Right lobe of liver (tissue), 6 donors: ENCODE measurements around the gene TNS1. TPM values are rescaled to one million over a fixed set of nuclear protein-coding genes. Genes with fewer than 3 reads are reported as not detected.

Experiments
- ATAC-seq, 4 donors: fragments of 200-7000 bp; cut with Tn5 transposase; one replicate each; pipeline ENCODE4 v1.9.1; 2020; ENCODE audit warnings: mild to moderate bottlenecking in 4 of 4, moderate library complexity in 4 of 4
- DNase-seq, 3 donors: peaks; one replicate each; pipeline ENCODE4 v3.0.0-alpha.2; 2020
- H3K27ac ChIP-seq, 3 donors: fragments of 200-600 bp; one replicate each; pipeline ENCODE4 v1.8.0; 2022
- H3K27me3 ChIP-seq, 2 donors: fragments of 200-600 bp; one replicate each; pipeline ENCODE4 v1.8.0; 2022
- H3K36me3 ChIP-seq, 4 donors: fragments of 200-600 bp; sonication (generic) in 1 of 4; one replicate each; pipeline versions ENCODE4 v1.5.1 to v1.8.0; 2017 to 2022; ENCODE audit warnings: control low read depth in 1 of 4
- H3K4me1 ChIP-seq, 4 donors: fragments of 200-600 bp; sonication (generic) in 1 of 4; one replicate each; pipeline versions ENCODE4 v1.5.1 to v1.8.0; 2017 to 2022; ENCODE audit warnings: control low read depth in 1 of 4
- H3K4me3 ChIP-seq, 3 donors: fragments of 200-600 bp; one replicate each; pipeline ENCODE4 v1.8.0; 2022
- H3K9me3 ChIP-seq, 4 donors: fragments of 200-600 bp; sonication (generic) in 1 of 4; one replicate each; pipeline versions ENCODE4 v1.5.1 to v1.8.0; 2017 to 2022; ENCODE audit warnings: control low read depth in 1 of 4
- POLR2A ChIP-seq: fragments of 450-650 bp; IDR thresholded peaks from one replicate; pipeline ENCODE4 v1.6.1; 2017; ENCODE audit warnings: antibody characterized with exemption, mild to moderate bottlenecking
- WGBS: methylation state at CpG from one replicate; pipeline ENCODE4 v1.1.6; 2018; ENCODE audit warnings: low coverage, low lambda C conversion rate; ENCODE audit not compliant: insufficient coverage; ENCODE audit errors: missing lambda C conversion rate; 5-methylcytosine and 5-hydroxymethylcytosine counted together
- intact Hi-C, 2 donors: fragments of 100-400 bp; cut with DNase I; formaldehyde crosslinking; loops; one replicate each; pipeline versions ENCODE4 v1.11.2 to v1.14.1; 2022
- total RNA-seq, 6 experiments: library from RNA; depleted of rRNA in 2 of 6; stranded (reverse); fragments of >200 nt in 2 of 6; fragmentation: NEBNext Ultra II Directional in 3 of 6; extraction: Animal tissue kit (Norgen Biotek cat#: 25700) in 3 of 6; gene quantifications; one replicate each; pipeline versions ENCODE4 v1.1.0 to v1.2.4, GENCODE V29; 2016 to 2023
- TF ChIP-seq, protein P1 (sequence below), 4 donors: fragments of 200-600 bp in 3 of 4; fragments of 450-650 bp in 1 of 4; IDR thresholded peaks; one replicate each; pipeline versions ENCODE4 v1.5.1 to v1.8.0; 2016 to 2022; ENCODE audit warnings: antibody characterized with exemption in 4 of 4, mild to moderate bottlenecking in 2 of 4
- donor health status: DM: no; HTN: yes; CAD: no.
- donor health status: DM: no; HTN: no; CAD: no.
- donor health status: DM: no; HTN: no; CAD: no.
- donor health status: DM: no; HTN: yes; CAD: no.
- donor health status: DM: no; HTN: yes; CAD: no.

Gene TNS1
- total RNA-seq, 6 experiments from 2014 or later, result 68.4 to 209 (median 99.2) TPM

DNA sequence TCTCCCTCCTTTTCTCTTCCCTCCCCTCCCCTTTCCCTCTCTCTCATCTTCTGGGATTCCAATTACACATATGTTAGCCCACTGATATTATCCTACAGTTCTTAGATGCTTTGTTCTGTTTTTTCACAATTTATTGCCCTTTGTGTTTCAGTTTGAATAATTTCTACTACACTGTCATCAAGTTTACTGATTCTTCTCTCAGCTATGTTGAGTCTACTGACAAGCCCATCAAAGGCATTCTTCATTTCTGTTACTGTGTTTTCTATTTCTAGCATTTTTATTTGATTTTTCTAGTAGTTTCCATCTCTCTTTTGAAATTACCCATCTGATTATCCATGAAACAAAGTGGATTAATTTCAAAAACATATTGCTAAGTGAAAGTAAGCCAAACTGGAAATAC, 219.6 kb downstream of the TNS1 start:
- Histone ChIP-seq H3K4me3 (no peak overlapping the region), H3K4me1 (no peaks in the 10 kb centered on the region), H3K27me3 (no peaks in the 10 kb centered on the region), H3K9me3 (no peaks in the 10 kb centered on the region), H3K36me3 (peaks cover 0 to 9% (median 0%) of the 10 kb centered on the region in 4 donors), H3K27ac (no peak overlapping the region)
- no peak for ATAC-seq
- intact Hi-C loops, result no loop called here
- TF ChIP-seq, protein P1, sequence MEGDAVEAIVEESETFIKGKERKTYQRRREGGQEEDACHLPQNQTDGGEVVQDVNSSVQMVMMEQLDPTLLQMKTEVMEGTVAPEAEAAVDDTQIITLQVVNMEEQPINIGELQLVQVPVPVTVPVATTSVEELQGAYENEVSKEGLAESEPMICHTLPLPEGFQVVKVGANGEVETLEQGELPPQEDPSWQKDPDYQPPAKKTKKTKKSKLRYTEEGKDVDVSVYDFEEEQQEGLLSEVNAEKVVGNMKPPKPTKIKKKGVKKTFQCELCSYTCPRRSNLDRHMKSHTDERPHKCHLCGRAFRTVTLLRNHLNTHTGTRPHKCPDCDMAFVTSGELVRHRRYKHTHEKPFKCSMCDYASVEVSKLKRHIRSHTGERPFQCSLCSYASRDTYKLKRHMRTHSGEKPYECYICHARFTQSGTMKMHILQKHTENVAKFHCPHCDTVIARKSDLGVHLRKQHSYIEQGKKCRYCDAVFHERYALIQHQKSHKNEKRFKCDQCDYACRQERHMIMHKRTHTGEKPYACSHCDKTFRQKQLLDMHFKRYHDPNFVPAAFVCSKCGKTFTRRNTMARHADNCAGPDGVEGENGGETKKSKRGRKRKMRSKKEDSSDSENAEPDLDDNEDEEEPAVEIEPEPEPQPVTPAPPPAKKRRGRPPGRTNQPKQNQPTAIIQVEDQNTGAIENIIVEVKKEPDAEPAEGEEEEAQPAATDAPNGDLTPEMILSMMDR (IDR thresholded peaks at IDR 0.05), result no peak
- no peak for TF ChIP-seq POLR2A
- DNase-seq, result no peak

DNA sequence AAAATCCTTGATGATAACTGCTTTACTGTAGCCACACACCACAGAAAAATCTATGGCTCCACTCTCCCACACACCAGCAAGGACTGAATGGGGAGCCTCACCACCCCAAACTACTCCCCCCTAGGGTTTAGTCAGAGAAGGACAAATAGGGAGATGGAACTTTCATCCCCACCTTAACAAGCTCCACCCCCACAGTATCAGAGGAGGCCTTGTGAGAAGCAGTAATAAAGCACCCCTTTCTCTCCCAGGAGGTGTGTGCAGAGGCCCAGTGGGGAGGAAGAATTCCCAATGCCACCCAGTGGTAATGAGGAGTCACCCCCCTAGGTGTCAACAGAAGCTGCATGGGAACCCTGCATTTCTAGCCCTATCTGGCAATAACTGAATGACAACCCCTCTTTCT, 224.9 kb downstream of the TNS1 start:
- H3K27me3 ChIP-seq, result no peaks in the 10 kb centered on the region
- peaks cover 0 to 4% (median 0%) of the 10 kb centered on the region in 4 donors for H3K36me3 ChIP-seq
- H3K4me1 ChIP-seq, result peaks cover 0 to 20% (median 4%) of the 10 kb centered on the region in 4 donors
- H3K9me3 ChIP-seq, result no peaks in the 10 kb centered on the region
- H3K4me3 ChIP-seq, result no peak overlapping the region
- no peak for DNase-seq
- intact Hi-C loops, result no loop called here
- ATAC-seq, result no peak
- no peak for TF ChIP-seq POLR2A
- TF ChIP-seq, protein P1 (IDR thresholded peaks at IDR 0.05), result no peak
- H3K27ac ChIP-seq, result no peak overlapping the region

DNA sequence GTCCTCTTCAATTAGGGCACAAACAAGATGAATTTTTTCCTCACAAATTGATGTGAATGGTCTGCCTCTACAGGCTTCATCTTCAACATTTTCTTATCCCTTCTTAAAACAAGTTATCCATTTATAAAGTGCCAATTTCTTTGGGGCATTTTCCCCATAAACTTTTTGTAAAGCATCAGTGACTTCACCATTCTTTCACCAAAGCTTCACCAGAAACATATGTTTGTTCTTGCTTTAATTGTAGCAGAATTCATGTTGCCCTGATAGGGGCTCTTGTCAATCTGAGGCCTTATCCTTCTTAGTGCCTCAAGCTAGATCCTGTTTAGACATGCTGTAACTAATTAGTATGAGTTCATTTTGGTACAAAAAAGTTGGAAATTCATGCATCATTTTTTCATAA, 226.2 kb downstream of the TNS1 start:
- H3K4me1 ChIP-seq, result peaks cover 0 to 20% (median 4%) of the 10 kb centered on the region in 4 donors
- intact Hi-C loops, result no loop called here
- H3K27ac ChIP-seq, result no peak overlapping the region
- no peaks in the 10 kb centered on the region for H3K27me3 ChIP-seq
- no peak overlapping the region for H3K4me3 ChIP-seq
- no peak for TF ChIP-seq POLR2A
- TF ChIP-seq, protein P1 (IDR thresholded peaks at IDR 0.05), result no peak
- no peaks in the 10 kb centered on the region for H3K9me3 ChIP-seq
- ATAC-seq (no peak), DNase-seq (no peak)
- no peaks in the 10 kb centered on the region for H3K36me3 ChIP-seq

DNA sequence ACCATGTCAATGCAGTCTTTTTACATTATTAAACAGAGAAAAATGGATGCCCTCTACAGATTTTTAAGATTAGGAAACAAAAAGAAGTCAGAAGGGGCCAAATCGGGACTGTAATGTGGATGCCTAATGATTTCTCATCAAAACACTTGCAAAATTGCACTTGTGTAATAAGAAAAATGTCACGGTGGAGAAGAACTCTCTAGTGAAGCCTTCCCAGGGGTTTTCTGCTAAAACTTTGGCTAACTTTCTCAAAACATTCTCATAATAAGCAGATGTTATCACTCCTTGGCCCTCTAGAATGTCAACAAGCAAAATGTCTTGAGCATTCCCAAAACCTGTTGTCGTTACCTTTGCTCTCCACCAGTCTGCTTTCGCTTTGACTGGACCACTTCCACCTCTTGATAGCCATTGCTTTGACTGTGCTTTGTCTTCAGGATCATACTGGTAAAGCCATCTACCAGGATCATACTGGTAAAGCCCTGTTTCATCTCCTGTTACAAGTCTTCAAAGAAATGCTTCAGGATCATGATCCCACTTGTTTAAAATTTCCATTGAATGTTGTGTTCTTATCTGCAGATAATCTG, 226.8 kb downstream of the TNS1 start:
- H3K36me3 ChIP-seq, result no peaks in the 10 kb centered on the region
- H3K4me3 ChIP-seq, result no peak overlapping the region
- TF ChIP-seq, protein P1 (IDR thresholded peaks at IDR 0.05), result no peak
- TF ChIP-seq POLR2A, result no peak
- DNase-seq, result no peak
- H3K4me1 ChIP-seq, result peaks cover 0 to 20% (median 4%) of the 10 kb centered on the region in 4 donors
- intact Hi-C loops, result no loop called here
- no peaks in the 10 kb centered on the region for H3K27me3 ChIP-seq
- no peak for ATAC-seq
- WGBS, result 64% methylated on average over 4 of the region's 4 CpGs
- no peak overlapping the region for H3K27ac ChIP-seq
- H3K9me3 ChIP-seq, result no peaks in the 10 kb centered on the region

DNA sequence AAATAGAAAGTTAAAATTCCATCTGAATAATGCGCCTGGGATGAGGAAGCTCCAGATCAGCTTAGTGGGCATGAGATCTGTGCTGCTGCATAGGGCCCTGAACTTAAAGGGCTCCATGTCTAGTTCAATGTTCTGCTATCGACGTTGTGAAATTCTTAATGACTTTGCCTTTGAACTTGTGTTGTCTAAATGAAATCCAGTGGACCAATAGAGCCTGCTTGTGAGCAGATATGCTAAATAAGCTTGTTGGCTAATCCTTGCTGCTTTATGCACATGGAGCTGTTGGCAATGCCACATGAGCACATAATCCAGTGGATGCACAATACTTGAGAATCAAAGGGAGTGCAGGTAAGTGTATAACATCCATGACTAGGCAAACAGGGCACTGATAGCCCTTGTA, 228.6 kb downstream of the TNS1 start:
- Histone ChIP-seq H3K36me3 (no peaks in the 10 kb centered on the region), H3K27me3 (no peaks in the 10 kb centered on the region), H3K9me3 (no peaks in the 10 kb centered on the region), H3K4me3 (no peak overlapping the region), H3K4me1 (peaks cover 0 to 20% (median 4%) of the 10 kb centered on the region in 4 donors), H3K27ac (peak overlapping the region in 2 of 3 donors; percentile 19 to 66)
- intact Hi-C loops, result no loop called here
- WGBS, result 22% methylated on average over 3 of the region's 3 CpGs
- ATAC-seq, result peak; percentile 64 to 82 (median 80)
- no peak for DNase-seq
- TF ChIP-seq, protein P1 (IDR thresholded peaks at IDR 0.05), result no peak
- TF ChIP-seq POLR2A, result no peak
